Right lobe of liver (tissue), 6 donors: Measurements from ENCODE around the gene ZMYND10. TPM values are rescaled to one million over a fixed set of nuclear protein-coding genes. Genes with fewer than 3 reads are reported as not detected.

Source experiments
- ATAC-seq, 4 donors: fragments of 200-7000 bp; cut with Tn5 transposase; one replicate each; pipeline ENCODE4 v1.9.1; 2020; ENCODE audit warnings: mild to moderate bottlenecking in 4 of 4, moderate library complexity in 4 of 4
- DNase-seq, 3 donors: peaks; one replicate each; pipeline ENCODE4 v3.0.0-alpha.2; 2020
- H3K27ac ChIP-seq, 3 donors: fragments of 200-600 bp; one replicate each; pipeline ENCODE4 v1.8.0; 2022
- H3K27me3 ChIP-seq, 2 donors: fragments of 200-600 bp; one replicate each; pipeline ENCODE4 v1.8.0; 2022
- H3K36me3 ChIP-seq, 4 donors: fragments of 200-600 bp; sonication (generic) in 1 of 4; one replicate each; pipeline versions ENCODE4 v1.5.1 to v1.8.0; 2017 to 2022; ENCODE audit warnings: control low read depth in 1 of 4
- H3K4me1 ChIP-seq, 4 donors: fragments of 200-600 bp; sonication (generic) in 1 of 4; one replicate each; pipeline versions ENCODE4 v1.5.1 to v1.8.0; 2017 to 2022; ENCODE audit warnings: control low read depth in 1 of 4
- H3K4me3 ChIP-seq, 3 donors: fragments of 200-600 bp; one replicate each; pipeline ENCODE4 v1.8.0; 2022
- H3K9me3 ChIP-seq, 4 donors: fragments of 200-600 bp; sonication (generic) in 1 of 4; one replicate each; pipeline versions ENCODE4 v1.5.1 to v1.8.0; 2017 to 2022; ENCODE audit warnings: control low read depth in 1 of 4
- POLR2A ChIP-seq: fragments of 450-650 bp; IDR thresholded peaks from one replicate; pipeline ENCODE4 v1.6.1; 2017; ENCODE audit warnings: antibody characterized with exemption, mild to moderate bottlenecking
- WGBS: methylation state at CpG from one replicate; pipeline ENCODE4 v1.1.6; 2018; ENCODE audit warnings: low coverage, low lambda C conversion rate; ENCODE audit not compliant: insufficient coverage; ENCODE audit errors: missing lambda C conversion rate; 5-methylcytosine and 5-hydroxymethylcytosine counted together
- intact Hi-C, 2 donors: fragments of 100-400 bp; cut with DNase I; formaldehyde crosslinking; loops; one replicate each; pipeline versions ENCODE4 v1.11.2 to v1.14.1; 2022
- total RNA-seq, 6 experiments: library from RNA; depleted of rRNA in 2 of 6; stranded (reverse); fragments of >200 nt in 2 of 6; fragmentation: NEBNext Ultra II Directional in 3 of 6; extraction: Animal tissue kit (Norgen Biotek cat#: 25700) in 3 of 6; gene quantifications; one replicate each; pipeline versions ENCODE4 v1.1.0 to v1.2.4, GENCODE V29; 2016 to 2023
- TF ChIP-seq, protein P1 (sequence below), 4 donors: fragments of 200-600 bp in 3 of 4; fragments of 450-650 bp in 1 of 4; IDR thresholded peaks; one replicate each; pipeline versions ENCODE4 v1.5.1 to v1.8.0; 2016 to 2022; ENCODE audit warnings: antibody characterized with exemption in 4 of 4, mild to moderate bottlenecking in 2 of 4
- donor health status: DM: no; HTN: yes; CAD: no.
- donor health status: DM: no; HTN: no; CAD: no.
- donor health status: DM: no; HTN: no; CAD: no.
- donor health status: DM: no; HTN: yes; CAD: no.
- donor health status: DM: no; HTN: yes; CAD: no.

The ZMYND10 gene
- total RNA-seq, 6 experiments from 2014 or later = 0.25 to 0.70 (median 0.46) TPM

DNA sequence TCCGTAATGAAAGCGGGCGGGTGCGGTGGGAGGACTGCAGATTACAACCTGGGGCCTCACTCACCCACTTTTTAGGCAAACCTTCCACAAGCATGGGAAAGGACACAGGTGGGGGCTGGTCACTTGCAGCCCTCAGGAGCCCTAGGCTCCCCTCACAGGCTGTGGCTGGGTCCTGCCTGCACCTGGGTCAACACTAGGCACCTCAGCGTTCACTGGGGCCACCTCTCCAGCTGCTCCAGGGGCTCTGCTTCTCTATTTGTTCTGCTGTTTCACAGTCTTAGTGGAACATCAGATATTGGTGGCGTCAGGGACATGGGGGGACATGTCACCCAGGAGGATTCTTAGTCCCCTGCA lies 43.9 kb upstream of the ZMYND10 start:
- no CpG with 5 or more reads among the region's 6 CpGs for whole genome bisulfite sequencing
- intact Hi-C loops = no loop called here
- ATAC-seq (no peak), DNase-seq (no peak)
- Histone ChIP-seq H3K27ac (no peak overlapping the region), H3K9me3 (no peaks in the 10 kb centered on the region), H3K4me1 (no peaks in the 10 kb centered on the region), H3K36me3 (no peaks in the 10 kb centered on the region), H3K27me3 (no peaks in the 10 kb centered on the region), H3K4me3 (no peak overlapping the region)
- no peak for TF ChIP-seq POLR2A
- TF ChIP-seq, protein P1, sequence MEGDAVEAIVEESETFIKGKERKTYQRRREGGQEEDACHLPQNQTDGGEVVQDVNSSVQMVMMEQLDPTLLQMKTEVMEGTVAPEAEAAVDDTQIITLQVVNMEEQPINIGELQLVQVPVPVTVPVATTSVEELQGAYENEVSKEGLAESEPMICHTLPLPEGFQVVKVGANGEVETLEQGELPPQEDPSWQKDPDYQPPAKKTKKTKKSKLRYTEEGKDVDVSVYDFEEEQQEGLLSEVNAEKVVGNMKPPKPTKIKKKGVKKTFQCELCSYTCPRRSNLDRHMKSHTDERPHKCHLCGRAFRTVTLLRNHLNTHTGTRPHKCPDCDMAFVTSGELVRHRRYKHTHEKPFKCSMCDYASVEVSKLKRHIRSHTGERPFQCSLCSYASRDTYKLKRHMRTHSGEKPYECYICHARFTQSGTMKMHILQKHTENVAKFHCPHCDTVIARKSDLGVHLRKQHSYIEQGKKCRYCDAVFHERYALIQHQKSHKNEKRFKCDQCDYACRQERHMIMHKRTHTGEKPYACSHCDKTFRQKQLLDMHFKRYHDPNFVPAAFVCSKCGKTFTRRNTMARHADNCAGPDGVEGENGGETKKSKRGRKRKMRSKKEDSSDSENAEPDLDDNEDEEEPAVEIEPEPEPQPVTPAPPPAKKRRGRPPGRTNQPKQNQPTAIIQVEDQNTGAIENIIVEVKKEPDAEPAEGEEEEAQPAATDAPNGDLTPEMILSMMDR (IDR thresholded peaks at IDR 0.05) = no peak

DNA sequence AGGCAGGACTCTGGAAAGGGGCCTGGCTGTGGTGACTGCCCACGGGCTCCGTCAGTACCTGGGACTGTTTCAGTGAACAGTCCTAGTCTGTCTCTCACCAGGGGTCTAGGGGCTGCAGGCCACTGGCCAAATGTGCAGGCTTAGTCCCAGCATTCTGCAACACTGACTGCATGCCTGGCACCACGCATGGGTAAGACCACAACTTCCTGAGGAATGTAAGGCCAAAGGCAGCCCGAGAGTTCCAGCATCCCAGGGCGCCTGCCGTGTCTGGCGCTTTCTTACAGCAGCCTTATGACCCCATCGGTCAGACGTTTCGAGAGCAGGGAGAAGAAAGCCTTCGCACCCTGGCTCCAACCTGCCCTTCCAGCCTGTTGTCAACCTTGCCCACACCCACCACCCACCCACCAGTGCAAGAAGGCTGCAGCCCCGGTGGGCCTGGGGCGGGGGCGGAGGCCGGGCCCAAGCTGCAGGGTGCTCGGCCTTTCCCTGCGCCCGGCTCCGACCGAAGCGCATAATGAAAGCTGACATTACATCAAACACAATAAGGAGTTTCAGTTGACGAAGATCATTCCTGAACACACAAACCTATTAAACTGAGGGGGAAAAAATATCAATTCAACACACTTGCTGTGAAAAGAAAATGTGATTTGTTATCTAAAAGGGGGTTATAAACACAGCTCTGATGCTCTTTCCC lies 43.3 kb upstream of the ZMYND10 start:
- Histone ChIP-seq H3K9me3 (no peaks in the 10 kb centered on the region), H3K4me1 (no peaks in the 10 kb centered on the region), H3K4me3 (no peak overlapping the region), H3K27me3 (no peaks in the 10 kb centered on the region), H3K36me3 (no peaks in the 10 kb centered on the region), H3K27ac (no peak overlapping the region)
- no peak for TF ChIP-seq POLR2A
- TF ChIP-seq, protein P1 (IDR thresholded peaks at IDR 0.05) = no peak
- intact Hi-C loops = no loop called here
- ATAC-seq (no peak), DNase-seq (no peak)
- 66% methylated on average over 7 of the region's 22 CpGs for WGBS

DNA sequence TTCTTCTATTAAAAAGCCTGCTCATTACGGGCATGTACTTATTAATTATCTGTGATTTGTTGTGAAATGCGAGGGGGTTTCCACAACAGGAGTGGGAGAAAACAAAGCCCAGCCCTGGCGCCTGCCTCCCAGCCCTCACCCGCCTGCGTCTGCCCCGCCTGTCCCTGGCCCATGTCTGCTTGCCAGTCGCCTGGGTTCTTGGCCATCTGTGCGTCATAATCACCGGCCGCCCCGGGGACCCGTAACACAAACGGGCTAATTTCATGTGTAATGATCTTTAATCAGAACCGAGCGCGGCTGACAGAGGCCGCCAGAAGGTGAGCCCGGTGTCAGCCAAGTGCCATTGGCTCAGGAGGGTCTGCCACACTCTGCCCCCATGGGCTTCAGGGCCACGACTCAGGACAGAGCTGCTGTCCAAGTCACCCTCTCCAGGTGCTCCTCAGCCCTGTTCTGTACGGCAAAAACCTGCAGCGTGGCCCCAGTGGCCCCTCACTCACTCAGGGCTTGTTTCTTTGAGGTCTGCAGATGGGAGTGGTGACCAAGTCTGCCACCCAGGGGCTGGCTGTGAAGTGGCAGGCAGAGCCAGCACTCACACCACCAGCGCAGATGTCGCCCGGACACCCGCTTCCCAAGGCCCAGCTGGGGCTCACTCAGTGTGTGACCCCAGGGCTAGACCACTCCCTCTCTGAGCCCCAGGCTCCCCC lies 42.6 kb upstream of the ZMYND10 start:
- TF ChIP-seq, protein P1 (IDR thresholded peaks at IDR 0.05) = peak in 1 of 4 donors; percentile 7
- TF ChIP-seq POLR2A = no peak
- peak in 1 of 4 donors; percentile 14 for ATAC-seq
- WGBS = 51% methylated on average over 3 of the region's 25 CpGs
- Histone ChIP-seq H3K4me3 (no peak overlapping the region), H3K27me3 (no peaks in the 10 kb centered on the region), H3K9me3 (no peaks in the 10 kb centered on the region), H3K36me3 (no peaks in the 10 kb centered on the region), H3K4me1 (no peaks in the 10 kb centered on the region), H3K27ac (no peak overlapping the region)
- intact Hi-C loops = no loop called here
- no peak for DNase-seq

GRCh38 chr3:50385754-50386153 lies 40.2 kb upstream of the ZMYND10 start:
- H3K4me3 ChIP-seq = no peak overlapping the region
- TF ChIP-seq, protein P1 (IDR thresholded peaks at IDR 0.05) = no peak
- TF ChIP-seq POLR2A = no peak
- no peaks in the 10 kb centered on the region for H3K36me3 ChIP-seq
- intact Hi-C loops = no loop called here
- no peaks in the 10 kb centered on the region for H3K27me3 ChIP-seq
- ATAC-seq = no peak
- no peaks in the 10 kb centered on the region for H3K9me3 ChIP-seq
- 70% methylated on average over 5 of the region's 13 CpGs for WGBS
- DNase-seq = no peak
- H3K4me1 ChIP-seq = no peaks in the 10 kb centered on the region
- H3K27ac ChIP-seq = no peak overlapping the region
